ENCODE data around the gene BBC3.
A peak's percentile ranks its signal among the peaks of the same experiment; 100 is the strongest.
"Not testable (repeated sequence)": the region's sequence is repeated elsewhere in the genome, so short reads cannot be mapped to it uniquely, and the experiment has no call there.

BBC3 gene

GRCh38 chr19:47230921-47231214 lies at the start of gene BBC3:
Gene BBC3 (minus strand): TSS chr19:47231199. CDS start chr19:47228431, 2,768 bp downstream.
- Mint-ChIP-seq H3K9me3 (no peaks in the 10 kb centered on the region), H3K4me1 (peaks cover 30% of the 10 kb centered on the region), H3K27me3 (no peaks in the 10 kb centered on the region), H3K4me3 (peak within 1 kb of the TSS; percentile 72 to 91), H3K27ac (peak within 1 kb of the TSS; percentile 86 to 95)
- ATAC-seq = no peak
- DNase-seq = no peak

DNA sequence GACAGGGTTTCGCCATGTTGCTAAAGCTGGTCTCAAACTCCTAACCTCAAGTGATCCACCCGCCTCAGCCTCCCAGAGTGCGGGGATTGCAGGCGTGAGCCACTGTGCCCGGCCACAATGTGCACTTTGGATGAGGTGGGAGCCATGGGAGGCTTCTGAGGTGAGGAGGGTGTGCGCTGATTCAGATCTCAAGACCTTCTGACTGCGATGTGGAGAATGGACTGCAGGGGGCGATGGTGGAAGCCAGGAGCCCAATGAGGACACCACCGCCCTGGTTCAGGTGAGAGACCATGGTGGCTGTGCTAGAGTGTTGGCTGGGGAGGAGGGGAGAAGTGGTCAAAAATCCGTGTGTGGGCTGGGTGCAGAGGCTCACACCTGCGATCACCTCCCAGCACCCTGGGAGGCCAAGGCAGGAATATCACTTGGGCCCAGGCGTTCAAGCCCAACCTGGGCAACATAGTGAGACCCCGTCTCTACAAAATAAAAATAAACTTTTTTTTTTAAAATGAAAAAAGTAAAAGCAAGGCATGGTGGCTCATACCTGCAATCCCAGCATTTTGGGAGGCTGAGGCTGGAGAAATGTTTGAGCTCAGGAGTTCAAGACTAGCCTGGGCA lies 49.3 kb upstream of the BBC3 start:
- H3K27me3 Mint-ChIP-seq = no peaks in the 10 kb centered on the region
- no peaks in the 10 kb centered on the region for H3K9me3 Mint-ChIP-seq
- no peak overlapping the region for H3K27ac Mint-ChIP-seq
- no peak overlapping the region for H3K4me3 Mint-ChIP-seq
- ATAC-seq (peak; percentile 72), DNase-seq (peak; percentile 58 to 70)
- peaks cover 21% of the 10 kb centered on the region for H3K4me1 Mint-ChIP-seq

DNA sequence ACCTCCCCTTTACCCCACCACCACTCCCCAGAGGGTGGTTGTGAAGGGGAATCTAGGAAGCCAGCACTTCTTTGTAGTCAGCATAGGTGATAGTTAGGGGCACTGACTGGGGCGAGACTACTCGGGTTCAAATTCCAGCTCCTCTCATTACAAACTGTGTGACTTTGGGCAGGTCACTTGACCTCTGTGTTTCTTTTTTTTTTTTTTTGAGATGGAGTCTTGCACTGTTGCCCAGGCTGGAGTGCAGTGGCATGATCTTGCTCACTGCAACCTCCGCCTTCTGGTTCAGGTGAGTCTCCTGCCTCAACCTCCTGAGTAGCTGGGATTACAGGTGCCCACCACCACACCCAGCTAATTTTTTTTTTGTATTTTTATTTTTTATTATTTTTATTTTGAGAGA lies 45.5 kb upstream of the BBC3 start:
- H3K4me3 Mint-ChIP-seq, H3K27ac Mint-ChIP-seq, H3K27me3 Mint-ChIP-seq, DNase-seq, H3K9me3 Mint-ChIP-seq, ATAC-seq: not testable (repeated sequence)
- peaks cover 31% of the 10 kb centered on the region for H3K4me1 Mint-ChIP-seq

DNA sequence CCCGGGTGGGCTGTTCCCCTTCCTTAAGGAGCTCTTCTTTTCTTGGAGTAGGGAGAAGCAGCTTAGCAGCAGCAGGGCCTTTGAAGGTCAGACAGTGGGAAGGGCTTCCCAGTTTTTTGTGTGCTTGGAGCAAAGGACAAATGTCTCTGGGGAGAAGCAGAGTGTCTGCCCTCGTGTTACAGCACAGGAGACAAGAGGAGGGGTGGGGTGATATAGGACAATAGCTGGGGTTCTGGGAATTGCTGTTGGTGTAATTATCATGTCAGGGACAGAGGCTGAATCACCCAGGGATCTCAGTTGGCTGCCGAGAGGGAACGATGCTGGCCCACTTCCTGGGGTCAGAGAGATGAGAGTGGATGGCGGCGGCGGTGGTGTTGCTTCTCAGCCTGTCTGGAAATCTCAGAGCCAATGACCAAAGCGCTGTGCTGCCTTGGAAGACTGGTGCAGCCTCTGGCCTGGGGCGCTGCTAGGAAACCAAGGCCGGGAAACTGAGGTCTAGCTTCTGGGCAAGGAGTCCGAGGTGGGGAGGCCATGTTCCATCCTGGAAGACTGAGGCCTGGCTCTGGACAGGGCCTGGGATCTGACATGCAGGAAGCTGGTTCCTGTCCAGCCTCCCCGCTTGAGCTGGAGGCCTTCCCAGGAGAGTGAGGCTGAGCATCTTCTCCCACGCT lies 44.9 kb upstream of the BBC3 start:
- DNase-seq = no peak
- peak overlapping the region in 1 of 2 donors; percentile 36 for H3K27ac Mint-ChIP-seq
- peaks cover 37% of the 10 kb centered on the region for H3K4me1 Mint-ChIP-seq
- H3K4me3 Mint-ChIP-seq = peak overlapping the region; percentile 73 to 83
- no peak for ATAC-seq
- no peaks in the 10 kb centered on the region for H3K27me3 Mint-ChIP-seq
- no peaks in the 10 kb centered on the region for H3K9me3 Mint-ChIP-seq

DNA sequence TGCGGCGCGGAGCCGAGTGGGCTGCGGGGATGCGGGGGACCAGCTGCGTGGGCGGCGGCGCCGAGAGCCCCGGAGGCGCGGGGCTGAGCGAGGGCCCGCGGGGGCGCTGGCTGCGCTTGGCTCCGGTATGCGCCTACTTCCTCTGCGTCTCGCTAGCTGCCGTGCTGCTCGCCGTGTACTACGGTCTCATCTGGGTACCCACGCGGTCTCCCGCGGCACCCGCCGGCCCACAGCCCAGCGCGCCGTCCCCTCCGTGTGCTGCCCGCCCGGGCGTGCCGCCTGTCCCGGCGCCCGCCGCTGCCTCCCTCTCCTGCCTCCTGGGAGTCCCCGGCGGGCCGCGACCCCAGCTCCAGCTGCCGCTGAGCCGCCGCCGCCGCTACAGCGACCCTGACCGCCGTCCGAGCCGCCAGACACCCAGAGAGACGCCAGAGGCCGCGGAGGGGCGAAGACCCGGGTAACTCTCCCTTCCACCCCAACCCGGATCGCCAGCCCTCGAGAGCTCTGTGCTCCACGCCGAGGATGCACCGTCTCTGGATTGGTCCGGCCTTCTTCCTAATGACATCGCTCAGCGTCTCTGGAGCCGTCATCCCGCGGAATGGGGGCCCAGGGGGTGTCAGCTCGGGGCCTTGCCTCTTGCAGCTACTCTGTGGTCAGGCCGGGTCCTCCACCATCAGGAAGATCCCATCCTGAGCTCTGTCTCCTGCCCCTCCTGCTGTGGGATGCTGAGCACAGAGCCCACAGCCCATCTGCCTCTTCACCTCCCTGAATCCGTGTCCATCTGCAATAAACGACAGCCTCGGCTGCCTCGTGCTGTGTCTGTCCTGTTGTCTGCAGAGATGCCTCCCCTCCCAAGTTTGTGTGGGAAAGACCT lies 44.1 kb upstream of the BBC3 start:
- peak overlapping the region; percentile 83 to 91 for H3K4me3 Mint-ChIP-seq
- ATAC-seq (peak; percentile 38), DNase-seq (peak in 1 of 2 donors; percentile 43)
- peak overlapping the region in 1 of 2 donors; percentile 89 for H3K27ac Mint-ChIP-seq
- no peaks in the 10 kb centered on the region for H3K9me3 Mint-ChIP-seq
- H3K4me1 Mint-ChIP-seq = peaks cover 39% of the 10 kb centered on the region
- no peaks in the 10 kb centered on the region for H3K27me3 Mint-ChIP-seq

DNA sequence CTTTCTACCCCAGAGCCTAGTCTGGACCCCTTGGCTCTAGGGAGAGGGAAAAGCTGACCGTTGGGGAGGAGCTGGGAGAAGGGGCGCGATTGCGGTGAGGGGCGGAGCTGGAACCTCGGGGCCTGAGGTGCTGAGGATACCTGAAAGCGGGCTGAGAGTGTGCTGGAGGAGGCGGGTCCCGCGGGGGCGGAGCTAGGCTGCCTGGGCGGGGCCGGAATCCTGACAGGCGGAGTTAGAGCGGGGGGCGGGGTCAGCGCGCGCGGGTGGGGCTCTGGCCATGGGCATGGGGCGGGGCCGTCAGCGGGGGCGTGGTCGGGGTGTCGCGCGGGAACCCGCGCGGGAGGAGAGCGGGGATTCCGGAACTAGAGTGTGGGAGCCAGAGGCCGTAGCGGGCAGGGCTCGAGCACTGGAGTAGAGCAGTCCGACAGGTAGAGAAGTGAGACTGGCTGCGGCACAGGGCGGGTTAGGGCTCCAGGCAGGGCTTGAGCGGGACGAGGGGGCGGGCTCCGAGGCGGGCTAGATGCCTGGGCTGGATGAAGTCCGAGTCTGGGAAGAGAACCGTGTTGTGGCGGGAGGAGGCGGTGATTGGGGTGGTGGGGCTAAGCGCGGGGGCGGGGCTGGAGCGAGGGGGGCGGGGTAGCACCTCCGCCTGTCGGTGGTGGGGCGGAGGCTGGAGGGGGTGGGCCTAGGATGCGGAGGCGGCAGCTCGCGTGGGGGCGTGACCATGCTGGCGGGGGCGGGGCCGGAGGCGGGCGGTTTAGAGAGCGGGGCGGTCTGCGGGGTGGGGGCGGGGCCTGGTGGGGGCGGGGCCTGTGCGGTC lies 43.3 kb upstream of the BBC3 start, which contains the start of gene INAFM1:
Gene INAFM1, plus strand, starts transcription at position 815 of the 820 bp plus-strand sequence. CDS start 35 bp downstream, outside the sequence.
- peak within 1 kb of the TSS; percentile 93 to 99 for H3K27ac Mint-ChIP-seq
- peaks cover 33% of the 10 kb centered on the region for H3K4me1 Mint-ChIP-seq
- no peaks in the 10 kb centered on the region for H3K27me3 Mint-ChIP-seq
- peak within 1 kb of the TSS; percentile 91 to 97 for H3K4me3 Mint-ChIP-seq
- no peaks in the 10 kb centered on the region for H3K9me3 Mint-ChIP-seq
- ATAC-seq (peak; percentile 80), DNase-seq (peak; percentile 98 to 100)

DNA sequence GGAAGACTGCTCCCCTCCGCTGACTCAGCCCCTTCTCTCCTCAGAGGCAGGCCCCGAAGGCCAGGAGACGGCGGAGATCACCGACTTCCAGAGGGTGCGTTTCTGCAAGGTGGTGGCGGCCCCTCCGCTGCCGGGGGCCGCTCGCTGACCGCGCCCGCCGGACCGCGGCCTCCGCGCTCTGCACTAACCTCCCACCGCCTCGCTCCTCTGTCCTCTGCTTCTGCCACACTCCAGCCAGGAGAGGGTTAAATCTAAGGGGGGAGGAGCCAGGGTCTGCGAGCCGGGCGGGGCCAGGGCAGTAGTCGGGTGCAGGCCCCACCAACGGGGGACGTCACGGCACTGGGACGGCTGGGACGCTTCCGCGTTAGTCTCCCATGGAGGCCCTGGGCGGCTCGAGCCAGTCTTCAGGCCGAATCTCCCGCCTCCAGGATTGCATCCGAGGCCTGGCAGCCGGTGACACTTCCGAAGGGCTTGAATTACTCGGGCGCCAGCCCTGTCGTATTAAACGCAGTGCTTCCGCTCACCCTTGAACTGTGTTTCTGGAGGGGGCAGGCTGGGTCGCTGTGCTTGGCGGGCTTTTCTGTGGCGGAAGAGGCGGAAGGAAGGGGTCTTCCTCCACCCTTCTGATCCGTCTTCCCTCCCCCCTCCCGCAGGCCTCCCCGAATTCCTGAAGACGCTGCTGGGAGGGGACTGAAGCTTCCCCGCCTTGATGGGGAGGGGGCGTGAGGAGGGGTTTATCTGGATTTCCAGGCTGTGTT lies 42.5 kb upstream of the BBC3 start:
- DNase-seq (peak; percentile 89 to 91), ATAC-seq (peak; percentile 82)
- H3K27ac Mint-ChIP-seq = peak overlapping the region; percentile 93 to 99
- H3K4me3 Mint-ChIP-seq = peak overlapping the region; percentile 91 to 97
- peaks cover 33% of the 10 kb centered on the region for H3K4me1 Mint-ChIP-seq
- no peaks in the 10 kb centered on the region for H3K9me3 Mint-ChIP-seq
- H3K27me3 Mint-ChIP-seq = no peaks in the 10 kb centered on the region

DNA sequence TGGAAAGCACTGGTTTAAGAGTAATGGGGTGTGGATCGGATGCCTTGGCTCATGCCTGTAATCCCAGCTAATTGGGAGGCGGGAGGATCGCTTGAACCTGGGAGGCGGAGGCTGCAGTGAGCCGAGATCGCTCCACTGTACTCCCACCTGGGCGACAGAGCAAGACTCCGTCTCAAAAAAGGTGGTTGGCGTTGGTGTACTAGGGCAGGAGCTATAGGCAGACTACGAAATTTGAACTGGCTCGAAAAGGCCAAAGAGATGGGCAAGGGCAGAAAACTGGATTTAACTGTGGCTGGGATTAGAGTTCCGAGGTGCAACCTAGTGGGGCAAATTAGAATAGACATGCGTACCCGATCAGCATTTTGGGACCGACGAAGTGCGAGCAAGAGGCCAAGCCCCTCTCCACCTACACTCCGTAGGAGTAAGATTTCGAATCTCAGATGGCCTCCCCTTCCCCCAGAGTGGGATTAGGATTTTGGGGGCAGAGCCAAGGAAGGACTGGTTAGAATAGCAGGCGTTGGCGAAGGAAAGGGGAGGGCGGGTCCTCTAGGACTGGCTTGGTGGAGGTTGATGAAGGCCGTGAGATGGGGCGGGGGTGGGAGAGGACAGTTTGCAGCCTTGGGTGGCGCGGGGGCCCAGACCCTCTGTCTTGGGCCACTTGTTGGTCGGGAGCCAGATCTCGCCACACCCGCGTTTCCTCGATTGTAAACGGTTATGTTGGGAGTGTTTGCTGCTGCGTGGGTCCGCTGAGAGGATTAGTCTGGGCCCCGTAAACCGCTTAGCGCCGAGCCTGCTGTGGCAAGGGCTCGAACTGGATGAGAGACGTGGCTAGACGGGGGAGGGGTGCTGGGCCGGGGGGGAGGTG lies 41.7 kb upstream of the BBC3 start:
- peaks cover 33% of the 10 kb centered on the region for H3K4me1 Mint-ChIP-seq
- no peaks in the 10 kb centered on the region for H3K27me3 Mint-ChIP-seq
- ATAC-seq (no peak), DNase-seq (no peak)
- H3K4me3 Mint-ChIP-seq = peak overlapping the region; percentile 91 to 97
- H3K9me3 Mint-ChIP-seq = no peaks in the 10 kb centered on the region
- peak overlapping the region; percentile 59 to 93 for H3K27ac Mint-ChIP-seq

DNA sequence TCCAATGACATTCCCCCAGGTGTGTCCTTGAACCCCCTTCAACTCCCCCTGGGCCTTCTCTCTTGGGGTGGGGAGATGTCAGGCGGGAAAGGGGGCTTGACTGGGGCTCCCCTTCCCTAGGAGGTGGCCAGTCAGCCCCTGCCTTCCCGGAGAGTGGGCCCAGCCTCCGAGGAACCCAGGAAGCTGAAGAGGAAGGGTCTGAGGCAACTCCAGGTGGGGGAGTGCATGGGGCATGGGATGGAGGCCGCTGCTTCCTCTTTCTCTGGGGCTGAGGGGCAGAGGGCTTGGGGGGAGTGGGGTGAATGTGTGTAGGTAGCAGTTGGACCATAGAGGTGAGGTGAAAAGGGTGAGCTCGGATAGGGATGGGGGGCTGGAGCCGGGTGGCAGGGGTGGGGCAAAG lies 41.0 kb upstream of the BBC3 start:
- DNase-seq (no peak), ATAC-seq (no peak)
- Mint-ChIP-seq H3K4me3 (no peak overlapping the region), H3K4me1 (peaks cover 33% of the 10 kb centered on the region), H3K27ac (peak overlapping the region in 1 of 2 donors; percentile 65), H3K27me3 (no peaks in the 10 kb centered on the region), H3K9me3 (no peaks in the 10 kb centered on the region)

DNA sequence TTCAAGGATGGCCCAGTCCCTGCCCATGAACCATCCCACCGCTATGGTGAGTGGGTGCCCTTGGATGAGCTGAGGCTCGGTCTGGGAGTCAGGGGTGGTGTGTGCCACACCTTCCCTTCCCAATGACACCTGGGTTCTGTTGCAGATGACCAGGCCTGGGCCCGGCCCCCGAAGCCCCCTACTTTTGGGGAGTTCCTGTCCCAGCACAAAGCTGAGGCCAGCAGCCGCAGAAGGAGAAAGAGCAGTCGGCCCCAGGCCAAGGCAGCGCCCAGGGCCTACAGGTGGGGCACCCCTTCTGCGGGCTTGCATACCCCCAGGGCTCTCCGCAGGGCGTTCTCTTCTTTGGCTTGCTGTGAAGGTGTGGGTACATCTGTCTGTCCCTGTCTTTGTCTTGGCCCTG lies 39.4 kb upstream of the BBC3 start:
- Mint-ChIP-seq H3K27me3 (no peaks in the 10 kb centered on the region), H3K27ac (no peak overlapping the region), H3K4me3 (no peak overlapping the region), H3K9me3 (no peaks in the 10 kb centered on the region), H3K4me1 (peaks cover 26% of the 10 kb centered on the region)
- ATAC-seq (no peak), DNase-seq (no peak)

DNA sequence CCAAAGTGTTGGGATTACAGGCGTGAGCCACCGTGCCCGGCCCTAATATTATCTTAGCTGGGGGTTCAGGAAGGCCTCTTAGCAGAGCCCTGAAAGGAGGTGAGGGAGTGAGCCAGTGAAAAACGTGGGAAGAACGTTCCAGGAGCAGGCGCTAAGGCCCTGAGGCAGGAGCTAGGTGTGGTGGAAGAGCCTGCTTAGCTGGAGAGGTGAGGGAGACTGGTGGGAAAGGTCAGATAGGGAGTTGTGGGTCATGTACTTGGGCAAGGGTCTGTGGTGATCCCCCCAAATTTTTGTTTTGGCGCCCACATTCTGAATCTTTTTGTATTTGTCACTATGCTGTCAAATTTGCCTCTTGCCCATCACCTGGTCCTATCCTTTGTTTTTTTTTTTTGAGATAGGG lies 38.6 kb upstream of the BBC3 start:
- Mint-ChIP-seq H3K4me3 (no peak overlapping the region), H3K27ac (no peak overlapping the region)

DNA sequence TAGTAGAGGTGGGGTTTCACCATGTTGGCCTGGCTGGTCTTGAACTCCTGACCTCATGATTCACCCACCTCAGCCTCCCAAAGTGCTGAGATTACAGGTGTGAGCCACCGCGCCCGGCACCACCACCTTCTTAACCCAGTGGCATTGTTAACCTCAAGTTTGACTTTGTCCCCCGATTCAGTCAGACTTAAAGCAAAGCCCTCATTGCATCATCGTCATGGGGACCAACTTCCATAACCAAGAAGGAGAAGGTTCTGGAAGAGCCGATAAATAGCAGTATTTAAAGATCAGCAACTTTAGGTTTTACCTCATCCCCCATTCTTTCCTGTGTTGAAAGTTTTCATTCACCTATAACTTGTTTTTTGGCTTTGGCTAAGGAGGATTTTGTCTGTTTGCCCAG lies 37.0 kb upstream of the BBC3 start:
- H3K9me3 Mint-ChIP-seq = no peaks in the 10 kb centered on the region
- no peak overlapping the region for H3K4me3 Mint-ChIP-seq
- ATAC-seq (no peak), DNase-seq (no peak)
- peaks cover 21% of the 10 kb centered on the region for H3K4me1 Mint-ChIP-seq
- peak overlapping the region in 1 of 2 donors; percentile 48 for H3K27ac Mint-ChIP-seq
- H3K27me3 Mint-ChIP-seq = no peaks in the 10 kb centered on the region

More for the DNA sequence above, 38.6 kb upstream of the BBC3 start:
- no peak for ATAC-seq
- DNase-seq = no peak
- Mint-ChIP-seq H3K4me1 (peaks cover 22% of the 10 kb centered on the region), H3K27me3 (no peaks in the 10 kb centered on the region), H3K9me3 (no peaks in the 10 kb centered on the region)

- Mint-ChIP-seq H3K4me1 (peaks cover 14% of the 10 kb centered on the region), H3K4me3 (no peak overlapping the region), H3K9me3 (no peaks in the 10 kb centered on the region), H3K27me3 (no peaks in the 10 kb centered on the region), H3K27ac (no peak overlapping the region)
- DNase-seq (no peak), ATAC-seq (no peak)
Measured at GRCh38 chr19:47267350-47267759, 36.4 kb upstream of the BBC3 start.

DNA sequence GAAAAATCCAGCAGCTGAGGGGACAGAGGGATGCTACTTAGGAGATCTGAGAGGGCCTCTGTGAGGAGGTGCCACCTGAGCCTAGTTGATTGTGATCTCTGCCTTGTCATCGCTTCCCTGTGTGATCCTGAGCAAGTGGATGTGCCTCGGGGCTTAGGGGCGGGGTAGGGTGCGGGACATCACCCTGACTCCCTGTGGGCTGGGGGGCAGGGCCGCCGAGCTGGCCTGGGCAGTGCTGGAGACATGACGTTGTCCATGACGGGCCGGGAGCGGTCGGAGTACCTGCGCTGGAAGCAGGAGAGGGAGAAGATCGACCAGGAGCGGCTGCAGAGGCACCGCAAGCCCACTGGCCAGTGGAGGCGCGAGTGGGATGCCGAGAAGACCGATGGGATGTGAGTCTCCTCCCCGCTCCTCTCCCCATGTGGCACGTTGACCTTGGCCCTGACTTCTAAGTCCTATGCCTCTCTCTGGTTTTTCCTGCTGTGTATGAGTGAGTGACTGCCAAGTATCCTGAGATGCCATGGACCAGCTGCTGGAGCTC lies 35.5 kb upstream of the BBC3 start:
- DNase-seq (no peak), ATAC-seq (no peak)
- Mint-ChIP-seq H3K27ac (no peak overlapping the region), H3K27me3 (no peaks in the 10 kb centered on the region), H3K4me3 (no peak overlapping the region), H3K9me3 (no peaks in the 10 kb centered on the region), H3K4me1 (peaks cover 8% of the 10 kb centered on the region)
